Dedifferentiated amniotic fluid mesenchymal stem cell (primary cell): ENCODE results near the gene ZNF493.

Experiments
- DNase-seq: peaks from one replicate; pipeline ENCODE4 v3.0.0-alpha.2; 2016; ENCODE audit errors: extremely low spot score

Gene ZNF493

GRCh38 chr19:21463449-21464105 lies 66.6 kb downstream of the ZNF493 start:
- DNase-seq = no peak

- no peak for DNase-seq
Observed at GRCh38 chr19:21466627-21467026, 69.7 kb downstream of the ZNF493 start.

- no peak for DNase-seq
Observed at GRCh38 chr19:21468791-21469190, 71.9 kb downstream of the ZNF493 start.

- no peak for DNase-seq
Observed at GRCh38 chr19:21472507-21472906, 75.6 kb downstream of the ZNF493 start.

- DNase-seq = peak; percentile 14
Observed at GRCh38 chr19:21474671-21475181, 77.8 kb downstream of the ZNF493 start.
